Thyroid gland (tissue), 4 donors: ENCODE measurements around the gene SRPK1.

Source experiments
- CTCF ChIP-seq, 6 experiments: fragments of 200-600 bp in 3 of 6; fragments of 450-650 bp in 3 of 6; sonication (generic) in 3 of 6; IDR thresholded peaks; one replicate each; pipeline ENCODE4 v1.5.1; 2016 to 2019; ENCODE audit warnings: antibody characterized with exemption in 6 of 6, mild to moderate bottlenecking in 2 of 6, inconsistent platforms in 1 of 6, moderate library complexity in 1 of 6
- POLR2A ChIP-seq, 2 donors: fragments of 450-650 bp; IDR thresholded peaks; one replicate each; pipeline ENCODE4 v1.6.1; 2017; ENCODE audit warnings: antibody characterized with exemption in 2 of 2, mild to moderate bottlenecking in 2 of 2, moderate library complexity in 1 of 2

- no peak for TF ChIP-seq CTCF (IDR thresholded peaks at IDR 0.05)
- TF ChIP-seq POLR2A (IDR thresholded peaks at IDR 0.05): no peak
These were observed 24.7 kb downstream of the SRPK1 start for GRCh38 chr6:35896228-35896627.
